OCI-LY1 (cell line): Measurements from ENCODE around the gene PDGFD.

ENCODE experiments used
- H2AFZ ChIP-seq: fragments of 200-600 bp; sonication (generic), shearing (Covaris generic); 2 replicates; pipeline ENCODE4 v1.6.0; 2014; ENCODE audit warnings: antibody characterized with exemption, mild to moderate bottlenecking, low read length
- H3F3A ChIP-seq: fragments of 200-600 bp; sonication (generic), shearing (Covaris generic); 2 replicates; pipeline ENCODE4 v1.6.0; 2014; ENCODE audit warnings: mild to moderate bottlenecking, antibody characterized with exemption, low read length, moderate library complexity; ENCODE audit not compliant: insufficient read depth
- H3K27ac ChIP-seq: fragments of 200-600 bp; sonication (generic); 2 replicates; pipeline ENCODE4 v1.5.1; 2014; ENCODE audit warnings: low read length, mixed run types, mild to moderate bottlenecking, low read depth; ENCODE audit not compliant: poor library complexity, severe bottlenecking
- H3K27me3 ChIP-seq: fragments of 200-600 bp; sonication (generic); 2 replicates; pipeline ENCODE4 v1.6.0; 2014; ENCODE audit warnings: antibody characterized with exemption, mild to moderate bottlenecking, low read length, moderate library complexity; ENCODE audit not compliant: insufficient read depth
- H3K36me3 ChIP-seq: fragments of 200-600 bp; sonication (generic); 2 replicates; pipeline ENCODE4 v1.6.1; 2014; ENCODE audit warnings: mild to moderate bottlenecking, antibody characterized with exemption, low read length, moderate library complexity, mixed read lengths; ENCODE audit not compliant: insufficient read depth
- H3K4me1 ChIP-seq: fragments of 200-600 bp; sonication (generic); 2 replicates; pipeline ENCODE4 v1.5.1; 2014; ENCODE audit warnings: mild to moderate bottlenecking, low read length, moderate library complexity; ENCODE audit not compliant: insufficient read depth, severe bottlenecking
- H3K4me2 ChIP-seq: fragments of 200-600 bp; sonication (generic), shearing (Covaris generic); 2 replicates; pipeline ENCODE4 v1.6.1; 2014; ENCODE audit warnings: low read length
- H3K4me3 ChIP-seq: fragments of 200-600 bp; sonication (generic); 2 replicates; pipeline ENCODE4 v1.5.1; 2014; ENCODE audit warnings: low read length, low read depth, mild to moderate bottlenecking, mixed read lengths; ENCODE audit not compliant: poor library complexity, severe bottlenecking
- H3K79me2 ChIP-seq: fragments of 200-600 bp; shearing (Covaris generic); 2 replicates; pipeline ENCODE4 v1.6.1; 2016; ENCODE audit warnings: mixed run types, low read length, mixed read lengths; ENCODE audit not compliant: insufficient read depth
- H3K9ac ChIP-seq: fragments of 200-600 bp; sonication (generic), shearing (Covaris generic); 2 replicates; pipeline ENCODE4 v1.6.1; 2014; ENCODE audit warnings: mild to moderate bottlenecking, low read length, mixed read lengths
- H3K9me2 ChIP-seq: fragments of 200-600 bp; sonication (generic), shearing (Covaris generic); 2 replicates; pipeline ENCODE4 v1.6.1; 2014; ENCODE audit warnings: low read depth, mild to moderate bottlenecking, low read length, mixed read lengths
- H3K9me3 ChIP-seq: fragments of 200-600 bp; shearing (Covaris generic); 2 replicates; pipeline ENCODE4 v1.6.1; 2014; ENCODE audit warnings: low read length, mixed read lengths
- H4K20me1 ChIP-seq: fragments of 200-600 bp; sonication (generic), shearing (Covaris generic); 2 replicates; pipeline ENCODE4 v1.6.0; 2016; ENCODE audit warnings: mild to moderate bottlenecking, low read length; ENCODE audit not compliant: insufficient read depth
- EZH2 ChIP-seq: fragments of 200-600 bp; sonication (generic), shearing (Covaris generic); IDR thresholded peaks from 2 replicates; pipeline ENCODE4 v1.8.0; 2017; ENCODE audit warnings: borderline replicate concordance, mixed run types, mild to moderate bottlenecking, antibody characterized with exemption, low read length, moderate library complexity, mixed read lengths
- TF ChIP-seq, protein P1 (sequence below): fragments of 200-600 bp; sonication (generic), shearing (Covaris generic); IDR thresholded peaks from 2 replicates; pipeline ENCODE4 v1.5.1; 2017; ENCODE audit warnings: mild to moderate bottlenecking, antibody characterized with exemption, low read length, moderate library complexity, mixed read lengths

Gene PDGFD

DNA sequence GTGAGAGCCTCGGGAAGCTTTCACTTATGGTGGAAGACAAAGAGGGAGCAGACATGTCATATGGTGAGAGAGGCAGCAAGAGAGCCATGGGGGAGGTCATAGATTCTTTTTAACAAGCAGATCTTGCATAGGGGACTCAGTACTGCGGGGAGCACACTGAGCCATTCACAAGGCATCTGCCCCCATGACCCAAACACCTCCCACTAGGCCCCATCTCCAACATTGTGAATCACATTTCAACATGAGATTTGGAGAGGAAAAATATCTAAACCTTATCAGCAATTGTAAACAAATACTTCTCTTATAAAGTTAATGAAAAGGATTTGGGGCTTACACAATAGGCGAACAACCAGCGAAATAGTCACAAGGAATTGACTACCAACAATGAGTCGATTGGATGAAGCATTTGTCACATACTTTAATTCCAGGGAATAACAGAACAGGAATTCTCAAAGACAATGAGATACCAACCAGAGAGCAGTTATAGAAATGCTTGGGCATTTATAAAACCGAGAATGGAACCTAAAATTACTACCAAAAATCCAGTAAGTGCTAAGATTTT, 120.2 kb downstream of the PDGFD start:
- H3K4me1 ChIP-seq = no peaks in the 10 kb centered on the region
- no peaks in the 10 kb centered on the region for H3K79me2 ChIP-seq
- no peaks in the 10 kb centered on the region for H3K9me3 ChIP-seq
- no peaks in the 10 kb centered on the region for H3F3A ChIP-seq
- no peak for TF ChIP-seq EZH2
- TF ChIP-seq, protein P1, sequence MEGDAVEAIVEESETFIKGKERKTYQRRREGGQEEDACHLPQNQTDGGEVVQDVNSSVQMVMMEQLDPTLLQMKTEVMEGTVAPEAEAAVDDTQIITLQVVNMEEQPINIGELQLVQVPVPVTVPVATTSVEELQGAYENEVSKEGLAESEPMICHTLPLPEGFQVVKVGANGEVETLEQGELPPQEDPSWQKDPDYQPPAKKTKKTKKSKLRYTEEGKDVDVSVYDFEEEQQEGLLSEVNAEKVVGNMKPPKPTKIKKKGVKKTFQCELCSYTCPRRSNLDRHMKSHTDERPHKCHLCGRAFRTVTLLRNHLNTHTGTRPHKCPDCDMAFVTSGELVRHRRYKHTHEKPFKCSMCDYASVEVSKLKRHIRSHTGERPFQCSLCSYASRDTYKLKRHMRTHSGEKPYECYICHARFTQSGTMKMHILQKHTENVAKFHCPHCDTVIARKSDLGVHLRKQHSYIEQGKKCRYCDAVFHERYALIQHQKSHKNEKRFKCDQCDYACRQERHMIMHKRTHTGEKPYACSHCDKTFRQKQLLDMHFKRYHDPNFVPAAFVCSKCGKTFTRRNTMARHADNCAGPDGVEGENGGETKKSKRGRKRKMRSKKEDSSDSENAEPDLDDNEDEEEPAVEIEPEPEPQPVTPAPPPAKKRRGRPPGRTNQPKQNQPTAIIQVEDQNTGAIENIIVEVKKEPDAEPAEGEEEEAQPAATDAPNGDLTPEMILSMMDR = no peak
- no peak overlapping the region for H2AFZ ChIP-seq
- H3K9ac ChIP-seq = no peak overlapping the region
- no peaks in the 10 kb centered on the region for H3K9me2 ChIP-seq
- no peaks in the 10 kb centered on the region for H4K20me1 ChIP-seq
- H3K36me3 ChIP-seq = no peaks in the 10 kb centered on the region
- H3K27ac ChIP-seq = no peak overlapping the region
- no peak overlapping the region for H3K4me2 ChIP-seq
- H3K27me3 ChIP-seq = no peaks in the 10 kb centered on the region
- no peak overlapping the region for H3K4me3 ChIP-seq

DNA sequence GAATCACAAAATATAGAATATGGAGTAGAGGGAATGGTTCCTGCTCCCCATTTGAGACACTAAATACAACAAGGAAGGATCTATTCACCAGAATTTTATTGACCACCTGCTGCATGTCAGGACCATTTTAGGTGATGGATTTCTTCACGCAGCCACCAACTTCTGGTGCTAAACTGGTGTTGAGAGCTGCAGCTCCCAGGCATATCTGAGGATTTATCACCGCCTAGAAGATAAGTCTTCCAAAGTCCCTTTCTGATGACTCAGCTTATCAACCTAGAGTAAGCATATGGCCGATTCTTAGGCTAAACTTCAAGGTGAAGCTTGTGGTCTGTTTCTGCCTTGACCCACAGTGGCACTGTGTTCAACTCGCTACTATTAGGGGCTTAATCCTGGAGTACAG, 120.8 kb downstream of the PDGFD start:
- Histone ChIP-seq H3K9ac (no peak overlapping the region), H4K20me1 (no peaks in the 10 kb centered on the region), H3K27ac (no peak overlapping the region), H3K27me3 (no peaks in the 10 kb centered on the region), H3K79me2 (no peaks in the 10 kb centered on the region), H2AFZ (no peak overlapping the region; the same call in 1 of the 2 replicates), H3K9me3 (no peaks in the 10 kb centered on the region), H3F3A (no peaks in the 10 kb centered on the region), H3K36me3 (no peaks in the 10 kb centered on the region), H3K4me1 (no peaks in the 10 kb centered on the region), H3K4me3 (no peak overlapping the region), H3K4me2 (no peak overlapping the region), H3K9me2 (no peaks in the 10 kb centered on the region)
- TF ChIP-seq, protein P1 = no peak
- no peak for TF ChIP-seq EZH2

DNA sequence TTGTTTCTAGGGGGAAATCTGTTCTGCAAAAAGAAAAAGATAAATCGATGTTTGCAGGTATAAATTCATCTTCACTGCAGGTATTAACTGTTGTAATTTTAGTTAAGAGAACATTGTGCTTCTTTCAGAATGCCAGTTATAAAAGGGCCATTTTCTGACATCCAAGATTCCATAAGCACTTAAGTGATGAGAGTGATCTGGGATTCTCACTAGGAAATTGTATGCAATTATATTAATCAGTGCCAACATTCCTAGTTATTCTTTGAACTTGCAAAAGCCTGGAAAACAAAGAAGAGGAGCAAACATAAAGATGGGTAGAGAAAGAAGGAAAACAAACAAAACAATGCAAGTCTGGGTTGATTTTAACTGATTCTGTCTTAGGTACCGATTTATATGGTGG, 122.2 kb downstream of the PDGFD start:
- Histone ChIP-seq H3F3A (no peaks in the 10 kb centered on the region), H3K36me3 (no peaks in the 10 kb centered on the region), H4K20me1 (no peaks in the 10 kb centered on the region), H3K9me3 (no peaks in the 10 kb centered on the region), H3K27me3 (no peaks in the 10 kb centered on the region), H3K4me3 (no peak overlapping the region), H3K9me2 (no peaks in the 10 kb centered on the region), H3K9ac (no peak overlapping the region), H2AFZ (no peak overlapping the region), H3K79me2 (no peaks in the 10 kb centered on the region), H3K27ac (no peak overlapping the region), H3K4me2 (no peak overlapping the region), H3K4me1 (no peaks in the 10 kb centered on the region)
- no peak for TF ChIP-seq EZH2
- TF ChIP-seq, protein P1 = no peak
